ENCODE measurements around the gene ECEL1. TPM values are rescaled to one million over a fixed set of nuclear protein-coding genes. Genes with fewer than 3 reads are reported as not detected.
"Not testable (repeated sequence)": the region's sequence is repeated elsewhere in the genome, so short reads cannot be mapped to it uniquely, and the experiment has no call there.

The ECEL1 gene
- total RNA-seq, 1 experiment from 2014 or later, result 23.3 TPM

DNA sequence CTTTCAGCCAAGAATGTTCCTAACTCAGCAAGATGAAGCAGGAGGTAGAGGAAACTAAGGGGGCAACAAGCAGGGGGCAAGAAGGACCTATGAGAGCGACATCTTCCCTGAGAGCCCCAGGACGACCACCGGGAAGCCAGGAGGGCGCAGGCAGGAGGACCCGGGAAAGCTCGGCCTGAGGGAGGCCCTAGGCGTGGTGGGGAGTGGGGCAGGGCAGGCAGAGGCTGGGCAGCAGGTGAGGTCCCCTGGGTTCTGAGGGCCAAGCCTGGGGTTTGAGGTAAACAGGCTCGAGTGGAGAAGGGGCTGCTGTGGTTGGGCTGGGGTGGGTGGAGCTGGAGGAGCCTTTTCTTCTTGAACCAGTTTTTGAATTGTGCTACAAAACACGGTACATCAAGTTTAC lies 33.0 kb downstream of the ECEL1 start:
- Mint-ChIP-seq H3K4me3 (no peak overlapping the region), H3K27me3 (ENCODE audit: low read depth) (no peaks in the 10 kb centered on the region), H3K4me1 (no peaks in the 10 kb centered on the region), H3K9me3 (no peaks in the 10 kb centered on the region), H3K27ac (no peak overlapping the region), H3K36me3 (no peaks in the 10 kb centered on the region)
- CTCF ChIA-PET, result no interaction called here
- DNase-seq (ENCODE audit: low spot score), result no peak
- POLR2A ChIA-PET, result no interaction called here
- ATAC-seq, result no peak
- TF ChIP-seq CREB1 (CRISPR knock-in tag; IDR thresholded peaks at IDR 0.05), result no peak
- TF ChIP-seq ZNF396 (CRISPR knock-in tag; IDR thresholded peaks at IDR 0.05; ENCODE audit: borderline replicate concordance), result no peak
- TF ChIP-seq, protein P1, sequence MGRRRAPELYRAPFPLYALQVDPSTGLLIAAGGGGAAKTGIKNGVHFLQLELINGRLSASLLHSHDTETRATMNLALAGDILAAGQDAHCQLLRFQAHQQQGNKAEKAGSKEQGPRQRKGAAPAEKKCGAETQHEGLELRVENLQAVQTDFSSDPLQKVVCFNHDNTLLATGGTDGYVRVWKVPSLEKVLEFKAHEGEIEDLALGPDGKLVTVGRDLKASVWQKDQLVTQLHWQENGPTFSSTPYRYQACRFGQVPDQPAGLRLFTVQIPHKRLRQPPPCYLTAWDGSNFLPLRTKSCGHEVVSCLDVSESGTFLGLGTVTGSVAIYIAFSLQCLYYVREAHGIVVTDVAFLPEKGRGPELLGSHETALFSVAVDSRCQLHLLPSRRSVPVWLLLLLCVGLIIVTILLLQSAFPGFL (CRISPR knock-in tag; IDR thresholded peaks at IDR 0.05; ENCODE audit: borderline replicate concordance), result no peak
- TF ChIP-seq SMAD4 (CRISPR knock-in tag; IDR thresholded peaks at IDR 0.05), result no peak
- no peak for TF ChIP-seq HMGA2 (CRISPR knock-in tag; IDR thresholded peaks at IDR 0.05)
- no peak for TF ChIP-seq SMAD3 (CRISPR knock-in tag; IDR thresholded peaks at IDR 0.05; ENCODE audit: borderline replicate concordance)

DNA sequence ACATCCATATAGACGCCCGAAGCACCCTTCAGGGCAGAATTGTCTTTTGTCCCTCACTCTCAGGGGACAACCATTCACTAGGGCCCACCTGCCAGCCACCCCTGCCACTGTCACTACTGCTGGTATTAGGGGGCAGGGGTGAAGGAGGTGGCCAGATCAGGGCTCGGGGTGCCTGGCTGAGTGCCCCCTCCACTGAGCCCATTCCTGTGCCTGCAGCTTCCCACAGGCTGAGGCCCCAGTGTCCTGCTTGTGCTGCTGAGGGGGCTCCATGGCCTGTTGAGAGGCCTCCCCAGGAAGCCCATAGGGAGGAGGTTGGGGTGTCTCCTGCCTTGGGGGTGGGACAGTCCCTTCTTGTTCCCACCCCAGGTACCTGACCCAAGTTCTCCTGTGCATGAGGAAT lies 36.0 kb downstream of the ECEL1 start:
- POLR2A ChIA-PET; H3K4me1 Mint-ChIP-seq; H3K27me3 Mint-ChIP-seq (ENCODE audit: low read depth); H3K9me3 Mint-ChIP-seq; H3K36me3 Mint-ChIP-seq; H3K27ac Mint-ChIP-seq; ATAC-seq; H3K4me3 Mint-ChIP-seq; DNase-seq (ENCODE audit: low spot score): not testable (repeated sequence)
- CTCF ChIA-PET, result interaction anchor here (1.4 to 6.0 kb wide), 2 partner anchors 70 to 71 kb away, joined by 5 to 104 read pairs; partner anchors contain the start of gene PRSS56

DNA sequence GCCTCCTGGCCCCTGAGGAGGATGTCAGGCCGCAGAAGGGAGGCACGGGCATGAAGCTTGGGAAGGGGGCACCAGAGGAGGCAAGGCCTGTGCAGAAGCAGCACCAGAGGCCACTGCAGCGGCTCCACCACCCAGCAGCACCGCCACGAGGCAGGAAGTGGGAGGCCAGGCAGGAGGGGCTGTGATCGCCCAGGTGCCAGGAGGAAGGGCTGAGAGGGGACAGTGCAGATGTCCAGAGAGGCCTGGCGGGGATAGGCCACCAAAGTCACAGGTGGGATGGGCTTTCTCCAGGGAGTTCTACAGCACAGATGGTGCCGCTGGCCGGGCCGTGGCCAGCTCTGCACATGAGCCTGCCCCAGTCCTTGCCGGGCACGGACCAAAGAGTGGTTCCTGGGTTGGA lies 37.7 kb downstream of the ECEL1 start:
- CTCF ChIA-PET, result interaction anchor here (6.0 kb wide), 1 partner anchor 72 kb away, joined by 104 read pairs; the partner anchor contains the start of gene PRSS56
- TF ChIP-seq FOXK1 (CRISPR knock-in tag; IDR thresholded peaks at IDR 0.05) (no peak), GABPB1 (CRISPR knock-in tag; IDR thresholded peaks at IDR 0.05) (no peak), ZNF416 (CRISPR knock-in tag; IDR thresholded peaks at IDR 0.05) (no peak), NR3C1 (CRISPR knock-in tag; conservative IDR thresholded peaks at IDR 0.05; ENCODE audit: low read depth) (no peak), ZNF138 (CRISPR knock-in tag; conservative IDR thresholded peaks at IDR 0.05) (no peak), ZNF396 (CRISPR knock-in tag; IDR thresholded peaks at IDR 0.05; ENCODE audit: borderline replicate concordance) (no peak), FOXJ3 (CRISPR knock-in tag; IDR thresholded peaks at IDR 0.05; ENCODE audit: borderline replicate concordance) (no peak), SMAD3 (CRISPR knock-in tag; IDR thresholded peaks at IDR 0.05; ENCODE audit: borderline replicate concordance) (no peak), KAT7 (CRISPR knock-in tag; IDR thresholded peaks at IDR 0.05; ENCODE audit: borderline replicate concordance) (no peak)
- TF ChIP-seq, protein P2, sequence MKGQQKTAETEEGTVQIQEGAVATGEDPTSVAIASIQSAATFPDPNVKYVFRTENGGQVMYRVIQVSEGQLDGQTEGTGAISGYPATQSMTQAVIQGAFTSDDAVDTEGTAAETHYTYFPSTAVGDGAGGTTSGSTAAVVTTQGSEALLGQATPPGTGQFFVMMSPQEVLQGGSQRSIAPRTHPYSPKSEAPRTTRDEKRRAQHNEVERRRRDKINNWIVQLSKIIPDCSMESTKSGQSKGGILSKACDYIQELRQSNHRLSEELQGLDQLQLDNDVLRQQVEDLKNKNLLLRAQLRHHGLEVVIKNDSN (CRISPR knock-in tag; IDR thresholded peaks at IDR 0.05), result no peak
- TF ChIP-seq, protein P3, sequence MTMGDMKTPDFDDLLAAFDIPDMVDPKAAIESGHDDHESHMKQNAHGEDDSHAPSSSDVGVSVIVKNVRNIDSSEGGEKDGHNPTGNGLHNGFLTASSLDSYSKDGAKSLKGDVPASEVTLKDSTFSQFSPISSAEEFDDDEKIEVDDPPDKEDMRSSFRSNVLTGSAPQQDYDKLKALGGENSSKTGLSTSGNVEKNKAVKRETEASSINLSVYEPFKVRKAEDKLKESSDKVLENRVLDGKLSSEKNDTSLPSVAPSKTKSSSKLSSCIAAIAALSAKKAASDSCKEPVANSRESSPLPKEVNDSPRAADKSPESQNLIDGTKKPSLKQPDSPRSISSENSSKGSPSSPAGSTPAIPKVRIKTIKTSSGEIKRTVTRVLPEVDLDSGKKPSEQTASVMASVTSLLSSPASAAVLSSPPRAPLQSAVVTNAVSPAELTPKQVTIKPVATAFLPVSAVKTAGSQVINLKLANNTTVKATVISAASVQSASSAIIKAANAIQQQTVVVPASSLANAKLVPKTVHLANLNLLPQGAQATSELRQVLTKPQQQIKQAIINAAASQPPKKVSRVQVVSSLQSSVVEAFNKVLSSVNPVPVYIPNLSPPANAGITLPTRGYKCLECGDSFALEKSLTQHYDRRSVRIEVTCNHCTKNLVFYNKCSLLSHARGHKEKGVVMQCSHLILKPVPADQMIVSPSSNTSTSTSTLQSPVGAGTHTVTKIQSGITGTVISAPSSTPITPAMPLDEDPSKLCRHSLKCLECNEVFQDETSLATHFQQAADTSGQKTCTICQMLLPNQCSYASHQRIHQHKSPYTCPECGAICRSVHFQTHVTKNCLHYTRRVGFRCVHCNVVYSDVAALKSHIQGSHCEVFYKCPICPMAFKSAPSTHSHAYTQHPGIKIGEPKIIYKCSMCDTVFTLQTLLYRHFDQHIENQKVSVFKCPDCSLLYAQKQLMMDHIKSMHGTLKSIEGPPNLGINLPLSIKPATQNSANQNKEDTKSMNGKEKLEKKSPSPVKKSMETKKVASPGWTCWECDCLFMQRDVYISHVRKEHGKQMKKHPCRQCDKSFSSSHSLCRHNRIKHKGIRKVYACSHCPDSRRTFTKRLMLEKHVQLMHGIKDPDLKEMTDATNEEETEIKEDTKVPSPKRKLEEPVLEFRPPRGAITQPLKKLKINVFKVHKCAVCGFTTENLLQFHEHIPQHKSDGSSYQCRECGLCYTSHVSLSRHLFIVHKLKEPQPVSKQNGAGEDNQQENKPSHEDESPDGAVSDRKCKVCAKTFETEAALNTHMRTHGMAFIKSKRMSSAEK (CRISPR knock-in tag; IDR thresholded peaks at IDR 0.05; ENCODE audit: borderline replicate concordance), result no peak
- TF ChIP-seq, protein P4, sequence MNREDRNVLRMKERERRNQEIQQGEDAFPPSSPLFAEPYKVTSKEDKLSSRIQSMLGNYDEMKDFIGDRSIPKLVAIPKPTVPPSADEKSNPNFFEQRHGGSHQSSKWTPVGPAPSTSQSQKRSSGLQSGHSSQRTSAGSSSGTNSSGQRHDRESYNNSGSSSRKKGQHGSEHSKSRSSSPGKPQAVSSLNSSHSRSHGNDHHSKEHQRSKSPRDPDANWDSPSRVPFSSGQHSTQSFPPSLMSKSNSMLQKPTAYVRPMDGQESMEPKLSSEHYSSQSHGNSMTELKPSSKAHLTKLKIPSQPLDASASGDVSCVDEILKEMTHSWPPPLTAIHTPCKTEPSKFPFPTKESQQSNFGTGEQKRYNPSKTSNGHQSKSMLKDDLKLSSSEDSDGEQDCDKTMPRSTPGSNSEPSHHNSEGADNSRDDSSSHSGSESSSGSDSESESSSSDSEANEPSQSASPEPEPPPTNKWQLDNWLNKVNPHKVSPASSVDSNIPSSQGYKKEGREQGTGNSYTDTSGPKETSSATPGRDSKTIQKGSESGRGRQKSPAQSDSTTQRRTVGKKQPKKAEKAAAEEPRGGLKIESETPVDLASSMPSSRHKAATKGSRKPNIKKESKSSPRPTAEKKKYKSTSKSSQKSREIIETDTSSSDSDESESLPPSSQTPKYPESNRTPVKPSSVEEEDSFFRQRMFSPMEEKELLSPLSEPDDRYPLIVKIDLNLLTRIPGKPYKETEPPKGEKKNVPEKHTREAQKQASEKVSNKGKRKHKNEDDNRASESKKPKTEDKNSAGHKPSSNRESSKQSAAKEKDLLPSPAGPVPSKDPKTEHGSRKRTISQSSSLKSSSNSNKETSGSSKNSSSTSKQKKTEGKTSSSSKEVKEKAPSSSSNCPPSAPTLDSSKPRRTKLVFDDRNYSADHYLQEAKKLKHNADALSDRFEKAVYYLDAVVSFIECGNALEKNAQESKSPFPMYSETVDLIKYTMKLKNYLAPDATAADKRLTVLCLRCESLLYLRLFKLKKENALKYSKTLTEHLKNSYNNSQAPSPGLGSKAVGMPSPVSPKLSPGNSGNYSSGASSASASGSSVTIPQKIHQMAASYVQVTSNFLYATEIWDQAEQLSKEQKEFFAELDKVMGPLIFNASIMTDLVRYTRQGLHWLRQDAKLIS (CRISPR knock-in tag; IDR thresholded peaks at IDR 0.05; ENCODE audit: borderline replicate concordance), result no peak
- TF ChIP-seq, protein P5, sequence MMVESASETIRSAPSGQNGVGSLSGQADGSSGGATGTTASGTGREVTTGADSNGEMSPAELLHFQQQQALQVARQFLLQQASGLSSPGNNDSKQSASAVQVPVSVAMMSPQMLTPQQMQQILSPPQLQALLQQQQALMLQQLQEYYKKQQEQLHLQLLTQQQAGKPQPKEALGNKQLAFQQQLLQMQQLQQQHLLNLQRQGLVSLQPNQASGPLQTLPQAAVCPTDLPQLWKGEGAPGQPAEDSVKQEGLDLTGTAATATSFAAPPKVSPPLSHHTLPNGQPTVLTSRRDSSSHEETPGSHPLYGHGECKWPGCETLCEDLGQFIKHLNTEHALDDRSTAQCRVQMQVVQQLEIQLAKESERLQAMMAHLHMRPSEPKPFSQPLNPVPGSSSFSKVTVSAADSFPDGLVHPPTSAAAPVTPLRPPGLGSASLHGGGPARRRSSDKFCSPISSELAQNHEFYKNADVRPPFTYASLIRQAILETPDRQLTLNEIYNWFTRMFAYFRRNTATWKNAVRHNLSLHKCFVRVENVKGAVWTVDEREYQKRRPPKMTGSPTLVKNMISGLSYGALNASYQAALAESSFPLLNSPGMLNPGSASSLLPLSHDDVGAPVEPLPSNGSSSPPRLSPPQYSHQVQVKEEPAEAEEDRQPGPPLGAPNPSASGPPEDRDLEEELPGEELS (CRISPR knock-in tag; IDR thresholded peaks at IDR 0.05), result no peak

More for the DNA sequence above, 37.7 kb downstream of the ECEL1 start:
- Mint-ChIP-seq H3K27ac (no peak overlapping the region), H3K9me3 (no peaks in the 10 kb centered on the region), H3K4me3 (no peak overlapping the region), H3K4me1 (no peaks in the 10 kb centered on the region), H3K27me3 (ENCODE audit: low read depth) (no peaks in the 10 kb centered on the region), H3K36me3 (no peaks in the 10 kb centered on the region)
- POLR2A ChIA-PET, result no interaction called here
- ATAC-seq (peak; percentile 19; the same call in 1 of the 2 replicates), DNase-seq (ENCODE audit: low spot score) (no peak)
